HG03558 (cell line): ENCODE results near the gene CELA2A.
"Not testable (repeated sequence)": the region's sequence is repeated elsewhere in the genome, so short reads cannot be mapped to it uniquely, and the experiment has no call there.

Source experiments
- ATAC-seq: cut with Tn5 transposase; IDR thresholded peaks from one replicate; pipeline ENCODE4 v1.9.1; 2021; ENCODE audit warnings: moderate number of reproducible peaks; ENCODE audit not compliant: unreplicated experiment; ENCODE audit errors: extremely low read depth

The CELA2A gene

GRCh38 chr1:15463926-15464322 lies 7.4 kb downstream of the CELA2A start:
- not testable (repeated sequence) for ATAC-seq

DNA sequence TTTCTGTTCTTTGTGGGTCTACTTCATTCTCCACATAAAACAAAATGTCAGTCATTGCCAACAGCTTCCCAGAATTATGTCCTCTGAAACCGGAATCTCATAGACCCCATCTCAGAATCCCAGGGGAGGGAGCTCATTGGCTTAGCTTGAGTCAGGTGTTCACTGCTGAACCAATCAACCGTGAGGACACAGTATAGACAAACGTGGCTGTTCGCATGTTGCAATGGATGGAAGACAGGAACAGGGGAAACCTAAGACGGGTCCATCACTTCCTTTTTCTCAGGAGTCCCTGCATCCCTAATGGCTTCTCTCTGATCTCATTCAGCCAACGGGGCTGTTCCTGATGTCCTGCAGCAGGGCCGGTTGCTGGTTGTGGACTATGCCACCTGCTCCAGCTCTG lies 9.1 kb downstream of the CELA2A start:
- no peak for ATAC-seq

- ATAC-seq = not testable (repeated sequence)
Observed at GRCh38 chr1:15466955-15467625, 10.6 kb downstream of the CELA2A start.

- ATAC-seq = no peak
Observed at GRCh38 chr1:15468145-15468544, 11.6 kb downstream of the CELA2A start.

DNA sequence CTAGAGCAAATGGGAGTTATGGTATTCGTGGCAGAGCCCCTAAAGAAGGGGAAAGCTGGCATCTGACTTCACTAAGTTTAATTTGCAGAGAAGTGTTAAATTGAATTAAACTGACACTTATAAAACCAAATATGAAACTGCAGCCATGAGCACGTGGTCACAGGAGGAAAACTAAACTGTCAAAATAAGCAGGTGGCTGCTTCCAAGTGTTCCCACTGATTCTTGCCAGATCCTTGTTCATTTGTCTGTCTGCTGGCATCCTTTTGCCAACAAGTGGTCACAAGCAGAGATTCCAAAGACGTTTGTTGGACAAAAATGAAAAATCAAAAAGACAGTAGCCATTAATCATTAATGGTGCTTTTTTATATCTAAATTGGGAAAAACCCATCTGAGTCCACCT lies 12.8 kb downstream of the CELA2A start:
- ATAC-seq = no peak

DNA sequence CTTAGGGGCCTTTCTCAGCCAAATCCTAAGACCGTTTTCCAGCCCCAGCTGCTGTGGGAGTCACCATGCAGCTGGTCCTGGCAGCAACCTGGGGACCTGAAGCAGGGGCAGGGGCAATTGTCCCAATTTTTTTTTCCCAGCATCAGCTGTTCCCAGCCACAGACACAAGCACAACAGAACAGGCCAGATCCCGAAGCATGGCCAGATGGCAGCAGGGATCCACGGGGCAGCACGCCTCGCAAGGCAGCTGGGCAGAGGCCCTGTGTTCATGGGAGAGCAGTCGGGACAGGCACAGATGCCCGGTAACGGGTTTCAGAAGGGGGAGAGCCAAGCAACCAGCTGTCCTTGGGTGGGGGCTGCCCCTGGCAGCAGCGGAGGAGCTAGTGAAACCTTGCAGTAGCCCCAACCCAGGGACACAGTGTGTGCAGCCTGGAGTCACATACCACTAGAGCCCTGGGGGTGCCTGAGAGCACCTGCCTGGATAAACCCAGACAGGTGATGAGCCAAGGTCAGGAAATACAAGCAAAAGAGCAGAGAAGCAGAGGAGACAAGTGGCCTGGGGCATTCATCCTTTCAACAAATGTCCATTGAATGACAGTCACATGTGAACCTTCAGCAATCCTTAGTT lies 13.4 kb downstream of the CELA2A start:
- ATAC-seq = not testable (repeated sequence)

GRCh38 chr1:15471067-15471466 lies 14.5 kb downstream of the CELA2A start:
- ATAC-seq = not testable (repeated sequence)

GRCh38 chr1:15471723-15472122 lies 15.2 kb downstream of the CELA2A start:
- ATAC-seq = not testable (repeated sequence)

GRCh38 chr1:15472587-15472986 lies 16.1 kb downstream of the CELA2A start:
- no peak for ATAC-seq

DNA sequence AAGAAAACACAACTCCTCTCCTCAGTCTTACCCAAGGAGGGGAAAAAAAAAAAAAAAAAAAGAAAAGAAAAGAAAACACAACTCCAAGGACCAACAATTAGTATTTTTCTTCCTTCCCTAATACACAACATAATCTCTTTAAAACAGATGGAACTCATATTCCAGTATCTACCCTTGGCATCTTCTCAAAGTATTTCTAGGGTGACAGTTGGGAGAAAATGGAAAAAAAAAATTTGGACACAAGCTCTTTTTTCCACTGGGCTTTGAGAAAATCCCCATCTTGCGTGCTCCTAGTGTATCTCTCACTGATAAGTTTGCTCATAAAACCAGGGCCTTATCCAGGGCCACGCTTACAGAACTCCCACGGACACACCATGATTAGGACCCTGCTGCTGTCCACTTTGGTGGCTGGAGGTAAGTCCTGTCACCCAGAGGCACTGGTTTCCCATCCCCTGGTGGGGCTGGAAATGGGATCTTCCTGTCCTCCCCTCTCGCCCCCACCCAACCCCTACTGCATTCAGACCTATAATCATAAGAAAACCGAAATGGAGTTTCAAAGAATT lies 19.3 kb downstream of the CELA2A start, which contains the start of gene CELA2B:
Gene CELA2B, plus strand, starts transcription at position 353 of the 563 bp plus-strand sequence. Its CDS starts 22 bp downstream, at position 375.
- no peak for ATAC-seq

- ATAC-seq = no peak
Observed at GRCh38 chr1:15476927-15477326, 20.4 kb downstream of the CELA2A start.

- no peak for ATAC-seq
Observed at GRCh38 chr1:15477646-15478212, 21.2 kb downstream of the CELA2A start.

GRCh38 chr1:15479654-15480347 lies 23.3 kb downstream of the CELA2A start:
- no peak for ATAC-seq

DNA sequence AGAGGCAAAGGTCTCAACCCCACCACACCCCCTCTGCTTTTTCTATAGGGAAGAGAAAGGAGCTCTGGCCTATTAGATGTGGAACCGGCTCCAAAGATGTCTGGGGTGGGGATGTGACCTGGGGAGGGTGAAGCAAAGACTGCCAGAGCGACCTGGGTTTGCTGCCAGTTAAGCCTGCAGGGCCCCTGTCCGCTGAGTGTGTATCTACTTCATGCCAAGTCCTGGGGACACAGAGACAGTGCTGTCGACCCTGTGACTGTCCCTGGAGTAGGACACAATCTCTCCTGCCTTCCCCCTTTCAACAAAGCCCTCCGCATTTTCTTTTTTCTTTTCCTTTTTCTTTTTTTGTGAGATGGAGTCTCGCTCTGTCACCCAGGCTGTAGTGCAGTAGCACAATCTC lies 25.9 kb downstream of the CELA2A start:
- not testable (repeated sequence) for ATAC-seq

DNA sequence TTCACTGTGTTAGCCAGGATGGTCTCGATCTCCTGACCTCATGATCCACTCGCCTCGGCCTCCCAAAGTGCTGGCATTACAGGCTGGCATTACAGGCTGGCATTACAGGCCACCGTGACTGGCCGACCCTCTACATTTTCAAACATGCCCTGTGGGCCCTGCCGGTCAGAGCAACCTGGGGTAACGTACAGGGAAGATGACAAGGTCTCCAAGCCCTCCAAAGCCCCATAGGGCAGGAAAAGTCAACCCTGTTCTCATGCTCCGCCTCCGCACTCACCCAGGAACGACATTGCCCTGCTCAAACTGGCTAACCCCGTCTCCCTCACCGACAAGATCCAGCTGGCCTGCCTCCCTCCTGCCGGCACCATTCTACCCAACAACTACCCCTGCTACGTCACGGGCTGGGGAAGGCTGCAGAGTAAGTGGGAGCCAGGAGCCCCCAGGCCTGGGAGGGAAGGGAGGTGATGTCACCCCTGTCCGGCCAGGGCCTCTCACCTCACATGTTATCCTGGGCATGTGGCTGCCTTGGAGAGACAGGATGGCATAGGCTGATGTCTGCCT lies 26.5 kb downstream of the CELA2A start:
- ATAC-seq = not testable (repeated sequence)

GRCh38 chr1:15483971-15484370 lies 27.4 kb downstream of the CELA2A start:
- ATAC-seq = no peak

GRCh38 chr1:15484443-15484842 lies 27.9 kb downstream of the CELA2A start:
- not testable (repeated sequence) for ATAC-seq

DNA sequence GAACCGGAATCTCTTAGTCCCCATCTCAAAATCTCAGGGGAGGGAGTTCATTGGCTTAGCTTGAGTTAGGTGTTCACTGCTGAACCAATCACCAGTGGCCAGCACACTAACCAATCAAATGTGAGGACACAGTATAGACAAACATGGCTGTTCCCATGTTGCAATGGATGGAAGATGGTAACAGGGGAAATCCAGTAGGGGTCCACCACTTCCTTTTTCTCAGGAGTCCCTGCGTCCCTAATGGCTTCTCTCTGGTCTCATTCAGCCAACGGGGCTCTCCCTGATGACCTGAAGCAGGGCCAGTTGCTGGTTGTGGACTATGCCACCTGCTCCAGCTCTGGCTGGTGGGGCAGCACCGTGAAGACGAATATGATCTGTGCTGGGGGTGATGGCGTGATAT lies 29.1 kb downstream of the CELA2A start:
- no peak for ATAC-seq

DNA sequence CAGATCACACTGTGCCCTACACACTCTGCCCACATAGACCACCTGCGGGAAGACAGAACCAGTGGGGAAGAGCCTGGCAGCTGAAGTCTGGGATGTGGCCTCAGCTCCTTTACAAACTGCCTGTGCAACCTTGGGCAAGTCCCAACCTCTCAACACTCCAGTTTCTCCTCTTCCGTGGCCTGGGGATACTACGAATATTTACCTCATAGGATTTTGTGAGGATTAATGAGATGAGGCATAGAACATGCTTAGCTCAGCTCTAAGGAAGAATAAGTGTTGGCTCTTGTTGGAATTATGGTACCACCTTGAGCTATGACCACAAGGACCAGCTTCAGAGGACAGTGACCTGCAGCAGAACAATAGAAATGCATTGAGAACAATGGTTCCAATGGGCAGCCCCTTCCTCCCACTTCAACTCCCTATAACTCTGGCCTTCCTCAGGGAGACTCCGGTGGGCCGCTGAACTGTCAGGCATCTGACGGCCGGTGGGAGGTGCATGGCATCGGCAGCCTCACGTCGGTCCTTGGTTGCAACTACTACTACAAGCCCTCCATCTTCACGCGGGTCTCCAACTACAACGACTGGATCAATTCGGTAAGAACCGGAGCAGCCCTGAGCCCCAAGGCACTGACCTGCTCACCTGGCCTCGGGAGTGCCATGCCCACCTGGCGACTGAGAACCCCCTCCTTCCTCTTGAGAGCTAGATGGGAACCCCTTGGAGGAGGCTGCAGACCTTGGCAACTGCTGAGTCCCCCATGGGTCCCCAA lies 30.5 kb downstream of the CELA2A start:
- not testable (repeated sequence) for ATAC-seq

GRCh38 chr1:15488371-15488770 lies 31.8 kb downstream of the CELA2A start:
- no peak for ATAC-seq
